CD4-positive, alpha-beta T cell treated with Interleukin-4 for 4 hours (primary cell): ENCODE results near the gene HLA-DMA.
"Not testable (repeated sequence)": the region's sequence is repeated elsewhere in the genome, so short reads cannot be mapped to it uniquely, and the experiment has no call there.

Source experiments
- DNase-seq: peaks from one replicate; pipeline ENCODE4 v3.0.0-alpha.2; 2020

The HLA-DMA gene

DNA sequence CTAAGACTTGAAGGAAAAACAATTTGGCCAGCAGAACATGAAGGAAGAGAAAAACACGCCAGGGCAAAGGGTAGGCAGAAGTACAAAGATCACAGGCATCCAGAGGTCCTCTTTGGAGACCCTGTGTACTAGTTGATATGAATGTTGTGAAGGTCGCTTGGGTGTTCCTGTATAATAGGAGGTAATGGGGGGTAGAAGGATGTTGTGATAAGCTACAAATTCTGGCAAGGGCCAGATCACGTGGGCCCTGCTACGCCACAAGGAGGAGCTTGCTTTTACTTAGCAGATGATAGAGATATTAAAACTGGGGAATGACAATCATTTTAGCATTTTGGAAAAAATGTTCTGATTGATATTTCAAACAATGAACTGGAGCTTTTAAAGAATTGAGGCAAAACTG, 878 bp upstream of the HLA-DMA start:
- DNase-seq, result no peak

- DNase-seq, result no peak
These were observed 2.4 kb downstream of the HLA-DMA start for GRCh38 chr6:32950449-32950848.

DNA sequence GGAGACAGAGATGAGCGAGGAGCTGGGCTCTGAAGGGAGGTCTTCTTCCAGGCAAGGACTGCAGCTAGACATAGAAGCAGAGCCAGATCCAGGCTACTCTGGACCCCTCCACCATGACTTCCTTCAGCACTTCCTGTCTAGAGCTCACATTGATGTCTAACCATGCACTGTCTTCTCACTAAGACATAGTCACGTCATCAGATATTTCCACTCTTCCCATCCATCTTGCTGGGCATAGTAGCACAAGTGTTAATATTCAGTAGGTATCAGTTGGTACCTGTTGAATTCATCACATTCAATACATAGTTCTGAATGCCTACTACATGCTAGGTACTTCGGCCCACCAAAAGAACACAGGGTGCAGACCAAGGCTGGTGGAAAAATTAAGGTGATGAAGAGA, 2.9 kb downstream of the HLA-DMA start:
- no peak for DNase-seq

- DNase-seq, result no peak
These were observed 3.8 kb downstream of the HLA-DMA start for GRCh38 chr6:32949113-32949512.

- DNase-seq, result peak; percentile 54
These were observed 5.1 kb downstream of the HLA-DMA start for GRCh38 chr6:32947552-32948465.

GRCh38 chr6:32946893-32947292, 6.0 kb downstream of the HLA-DMA start:
- no peak for DNase-seq

GRCh38 chr6:32945953-32946352, 6.9 kb downstream of the HLA-DMA start:
- no peak for DNase-seq

DNA sequence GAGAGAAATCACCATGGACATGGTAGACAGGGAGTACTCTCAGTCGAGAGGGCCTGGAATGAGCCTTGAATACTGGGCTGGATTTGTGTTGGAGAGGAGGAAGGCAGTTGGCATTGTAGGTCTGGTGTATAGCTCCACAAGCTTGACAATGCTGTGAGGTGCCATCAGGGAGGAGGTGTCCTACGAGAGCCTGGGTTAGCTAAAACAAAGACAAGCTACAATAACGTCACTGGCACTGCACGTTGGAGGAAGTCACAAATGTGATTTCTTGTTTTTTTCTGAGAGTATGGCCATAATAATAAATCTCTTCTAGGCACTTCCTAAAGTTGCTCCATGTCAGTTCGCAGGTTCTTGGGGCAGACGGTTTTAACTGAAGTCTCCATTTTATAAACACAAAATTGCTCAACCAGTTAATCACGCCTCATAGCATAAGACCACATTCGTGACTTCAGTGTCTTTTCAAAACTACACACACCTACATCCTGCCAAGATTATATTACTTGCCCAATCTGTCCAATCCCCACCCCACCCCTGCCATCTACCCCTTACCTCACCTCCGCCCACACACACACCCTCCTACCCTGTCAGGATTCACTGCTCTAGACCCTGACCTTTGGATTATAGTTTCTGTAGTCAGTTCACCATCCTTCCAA, 7.7 kb downstream of the HLA-DMA start:
- DNase-seq, result peak; percentile 22

DNA sequence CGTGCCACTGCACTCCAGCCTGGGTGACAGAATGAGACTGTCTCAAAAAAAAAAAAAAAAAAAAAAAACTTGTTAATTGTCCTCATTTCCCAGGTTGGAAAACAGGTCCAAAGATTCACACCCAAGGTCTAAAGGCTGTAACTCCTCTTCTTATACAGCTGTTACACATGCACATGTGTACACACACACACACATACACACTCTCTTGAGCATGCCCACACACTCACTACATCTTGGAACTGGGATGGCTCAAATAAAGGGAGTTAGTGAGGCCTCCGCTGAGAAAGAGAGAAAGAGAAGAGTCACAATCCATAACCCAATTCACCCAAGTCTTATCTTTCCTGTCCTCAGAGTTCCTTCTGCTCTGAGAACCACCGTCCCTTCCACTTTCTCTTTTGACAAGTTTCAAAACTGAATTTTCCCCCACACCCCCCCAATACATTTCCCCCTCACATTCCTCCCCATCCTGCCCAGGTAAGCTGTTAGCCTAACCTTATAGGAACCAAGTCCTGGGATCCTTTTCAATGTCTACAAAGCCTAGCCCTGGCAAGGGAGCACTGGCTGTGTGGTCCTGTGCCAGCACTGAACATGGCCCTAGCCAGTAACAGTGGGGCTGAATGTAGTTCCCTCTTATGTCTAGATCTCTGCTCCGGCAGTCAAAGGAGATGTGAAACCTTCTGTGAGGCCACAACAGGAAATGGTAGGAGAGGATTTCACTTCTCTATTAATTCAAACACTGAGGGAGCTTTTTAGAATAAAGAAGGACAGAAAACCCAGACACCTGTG, 8.8 kb downstream of the HLA-DMA start:
- DNase-seq, result peak; percentile 59

GRCh38 chr6:32942555-32943123, 10.3 kb downstream of the HLA-DMA start:
- DNase-seq, result not testable (repeated sequence)

DNA sequence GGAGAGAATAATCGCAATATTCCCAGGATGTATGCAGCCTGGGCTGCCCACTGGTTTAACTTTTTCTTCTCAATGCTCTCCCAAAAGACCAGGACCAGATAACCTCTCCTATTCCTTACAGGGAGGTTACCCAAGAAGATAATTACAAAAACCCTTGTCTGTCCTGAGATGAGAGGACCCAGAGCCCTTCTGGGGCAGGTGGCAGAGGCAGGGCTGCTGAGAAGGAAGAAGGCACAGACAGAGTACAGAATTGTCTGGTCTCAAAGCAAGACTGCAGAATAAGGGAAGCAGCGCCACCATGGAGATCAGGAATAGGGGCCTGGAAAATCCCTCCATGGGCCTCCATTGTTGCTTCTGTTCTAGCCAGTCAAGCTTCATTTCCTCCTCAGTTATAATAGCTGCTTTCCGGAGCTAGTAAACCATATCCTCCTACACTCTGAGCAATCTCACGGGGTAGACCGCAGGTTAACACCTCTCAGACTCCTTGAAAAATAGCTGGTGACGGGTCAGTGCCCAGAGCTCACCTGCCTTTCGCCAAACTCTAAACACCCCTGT, 11.6 kb downstream of the HLA-DMA start:
- peak; percentile 72 for DNase-seq

DNA sequence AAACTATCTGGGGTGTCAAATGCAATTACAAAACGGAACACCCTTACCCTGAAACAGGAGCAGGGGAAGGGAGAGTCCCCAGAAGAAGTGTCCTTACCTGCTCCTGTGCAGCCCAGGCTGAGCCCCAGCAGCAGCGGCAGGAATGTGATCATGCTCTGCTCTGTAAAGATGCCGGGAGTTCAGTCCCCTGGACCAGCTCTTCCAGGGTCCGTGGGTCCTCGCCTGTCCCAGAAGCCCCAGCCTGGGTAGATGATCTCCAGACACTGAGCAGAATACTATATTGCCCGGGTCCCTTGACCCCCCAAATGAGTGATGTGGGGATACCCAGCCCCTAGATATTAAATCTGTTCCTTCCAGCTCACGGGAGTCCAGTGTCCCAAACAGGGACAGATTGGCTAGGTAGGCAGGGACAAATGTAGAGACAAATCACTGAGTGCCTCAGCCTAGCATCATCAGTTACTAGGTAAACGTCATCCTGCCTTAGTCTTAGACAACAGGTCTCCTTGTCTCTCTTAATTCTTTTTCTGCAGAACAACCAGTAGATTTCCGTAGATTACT, 12.2 kb downstream of the HLA-DMA start, which contains the start of gene HLA-DMB:
HLA-DMB (minus strand) TSS at position 373 of the 558 bp plus-strand sequence; CDS start at position 152, 221 bp downstream.
- peak; percentile 79 for DNase-seq

GRCh38 chr6:32938494-32938893, 14.4 kb downstream of the HLA-DMA start:
- no peak for DNase-seq

DNA sequence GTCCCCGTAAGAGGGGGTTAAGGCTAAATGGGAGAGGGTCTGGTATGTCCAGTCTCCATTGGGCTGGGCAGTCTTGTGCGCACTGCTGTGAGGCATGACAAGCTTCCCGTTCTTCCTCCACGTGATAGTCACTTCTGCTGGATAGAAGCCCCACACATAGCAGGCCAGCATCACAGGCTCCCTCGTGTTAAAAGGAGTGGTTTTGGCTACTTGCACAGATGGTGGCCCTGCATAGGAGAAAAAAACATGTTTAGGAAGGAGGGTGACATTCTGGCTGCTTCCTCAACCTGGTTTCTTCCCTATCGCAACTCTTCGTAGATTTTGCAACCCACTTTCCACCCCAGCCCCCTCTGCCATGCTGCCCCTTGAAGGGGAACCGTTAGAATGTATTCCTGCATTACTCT, 15.7 kb downstream of the HLA-DMA start:
- no peak for DNase-seq

- no peak for DNase-seq
These were observed 16.4 kb downstream of the HLA-DMA start for GRCh38 chr6:32936239-32937152.

GRCh38 chr6:32935551-32936238, 17.2 kb downstream of the HLA-DMA start:
- DNase-seq, result no peak

DNA sequence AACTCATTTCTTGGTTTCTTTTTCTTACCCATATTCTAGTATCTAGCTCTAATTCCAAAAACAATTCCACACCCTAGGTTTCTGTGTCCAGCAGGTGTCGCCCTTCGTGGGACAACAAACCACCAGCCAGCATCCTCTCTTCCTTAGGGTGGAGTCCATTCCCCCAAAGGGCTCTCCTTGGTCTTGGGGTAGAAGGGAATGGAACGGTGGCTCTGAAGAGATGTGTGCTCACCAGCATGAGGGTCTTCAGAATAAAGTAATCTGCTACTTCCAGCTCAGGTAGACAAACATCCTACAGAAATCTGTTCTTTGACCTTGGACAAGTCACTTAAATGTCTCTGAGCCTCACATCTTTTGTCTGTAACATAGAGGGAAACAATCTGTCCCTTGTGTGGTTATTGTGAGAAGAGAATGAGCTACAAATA, 19.2 kb downstream of the HLA-DMA start:
- peak; percentile 74 for DNase-seq

GRCh38 chr6:32932132-32932868, 20.6 kb downstream of the HLA-DMA start:
- DNase-seq, result no peak

GRCh38 chr6:32931211-32931610, 21.7 kb downstream of the HLA-DMA start:
- no peak for DNase-seq

DNA sequence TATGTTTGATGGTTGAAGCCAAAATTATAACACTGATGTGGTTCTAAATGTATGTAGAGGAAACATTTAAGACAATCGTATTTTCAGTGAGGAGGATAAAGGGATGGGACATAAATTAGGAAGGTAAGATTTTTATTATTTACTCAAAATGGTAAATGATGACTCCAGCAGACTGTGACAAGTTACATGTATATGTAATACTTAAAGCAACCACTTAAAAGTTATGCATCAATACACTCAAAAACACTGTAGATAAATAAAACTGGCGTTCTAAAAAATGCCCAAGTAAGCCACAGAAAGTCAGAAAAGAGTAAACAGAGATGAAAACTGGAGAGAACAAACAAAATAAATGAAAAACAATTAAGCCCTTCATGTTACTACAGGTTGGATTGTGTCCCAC, 30.8 kb downstream of the HLA-DMA start:
- no peak for DNase-seq
